HFF-Myc (cell line): ENCODE results near the gene NYAP1.
"Not testable (repeated sequence)": the region's sequence is repeated elsewhere in the genome, so short reads cannot be mapped to it uniquely, and the experiment has no call there.

Experiments
- DNase-seq: peaks from one replicate; pipeline ENCODE4 v3.0.0-alpha.2; 2011; ENCODE audit warnings: low read depth; ENCODE audit errors: extremely low read depth
- H3K4me3 ChIP-seq: replicated peaks from 2 replicates; pipeline ENCODE4 v1.5.1; 2011; ENCODE audit warnings: low read depth, mild to moderate bottlenecking, control low read depth, low read length
- TF ChIP-seq, protein P1 (sequence below): IDR thresholded peaks from 2 replicates; pipeline ENCODE4 v1.5.1; 2012; ENCODE audit warnings: mild to moderate bottlenecking, low read depth, low read length, control low read depth; ENCODE audit errors: missing control alignments

NYAP1 gene

DNA sequence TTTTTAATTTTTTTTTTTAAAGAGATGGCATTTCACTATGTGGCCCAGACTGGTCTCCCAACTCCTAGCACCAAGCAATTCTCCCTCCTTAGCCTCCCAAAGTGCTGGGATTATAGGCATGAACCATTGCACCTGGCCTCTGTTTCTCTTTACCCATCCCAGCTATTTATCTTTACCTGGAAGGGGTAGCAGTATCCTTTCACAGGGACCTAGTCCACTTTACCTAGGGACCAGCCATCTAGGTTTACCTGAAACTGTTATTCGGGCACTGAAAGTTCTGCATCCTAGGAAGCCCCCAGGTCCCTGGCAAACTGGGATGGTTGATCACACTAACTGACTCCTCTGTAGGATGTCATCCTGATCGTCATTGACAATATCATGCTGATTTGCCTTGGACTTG lies 33.6 kb downstream of the NYAP1 start:
- no peak for DNase-seq
- TF ChIP-seq, protein P1, sequence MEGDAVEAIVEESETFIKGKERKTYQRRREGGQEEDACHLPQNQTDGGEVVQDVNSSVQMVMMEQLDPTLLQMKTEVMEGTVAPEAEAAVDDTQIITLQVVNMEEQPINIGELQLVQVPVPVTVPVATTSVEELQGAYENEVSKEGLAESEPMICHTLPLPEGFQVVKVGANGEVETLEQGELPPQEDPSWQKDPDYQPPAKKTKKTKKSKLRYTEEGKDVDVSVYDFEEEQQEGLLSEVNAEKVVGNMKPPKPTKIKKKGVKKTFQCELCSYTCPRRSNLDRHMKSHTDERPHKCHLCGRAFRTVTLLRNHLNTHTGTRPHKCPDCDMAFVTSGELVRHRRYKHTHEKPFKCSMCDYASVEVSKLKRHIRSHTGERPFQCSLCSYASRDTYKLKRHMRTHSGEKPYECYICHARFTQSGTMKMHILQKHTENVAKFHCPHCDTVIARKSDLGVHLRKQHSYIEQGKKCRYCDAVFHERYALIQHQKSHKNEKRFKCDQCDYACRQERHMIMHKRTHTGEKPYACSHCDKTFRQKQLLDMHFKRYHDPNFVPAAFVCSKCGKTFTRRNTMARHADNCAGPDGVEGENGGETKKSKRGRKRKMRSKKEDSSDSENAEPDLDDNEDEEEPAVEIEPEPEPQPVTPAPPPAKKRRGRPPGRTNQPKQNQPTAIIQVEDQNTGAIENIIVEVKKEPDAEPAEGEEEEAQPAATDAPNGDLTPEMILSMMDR: no peak
- H3K4me3 ChIP-seq: no peak overlapping the region

DNA sequence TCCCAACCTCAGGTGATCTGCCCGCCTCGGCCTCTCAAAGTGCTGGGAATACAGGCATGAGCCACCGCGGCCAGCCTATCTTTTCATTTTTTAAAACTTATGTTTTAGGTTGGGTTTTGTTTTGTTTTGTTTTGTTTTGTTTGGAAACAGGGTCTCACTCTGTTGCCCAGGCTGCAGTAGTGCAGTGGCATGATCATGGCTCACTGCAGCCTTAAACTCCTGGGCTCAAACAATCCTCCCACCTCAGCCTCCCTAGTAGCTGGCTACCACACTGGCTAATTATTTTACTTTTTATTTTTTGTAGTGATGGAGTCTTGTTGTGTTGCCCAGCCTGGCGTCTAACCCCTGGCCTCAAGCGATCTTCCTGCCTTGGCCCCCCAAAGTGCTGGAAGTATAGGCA lies 35.9 kb downstream of the NYAP1 start:
- no peak for DNase-seq
- TF ChIP-seq, protein P1: no peak

DNA sequence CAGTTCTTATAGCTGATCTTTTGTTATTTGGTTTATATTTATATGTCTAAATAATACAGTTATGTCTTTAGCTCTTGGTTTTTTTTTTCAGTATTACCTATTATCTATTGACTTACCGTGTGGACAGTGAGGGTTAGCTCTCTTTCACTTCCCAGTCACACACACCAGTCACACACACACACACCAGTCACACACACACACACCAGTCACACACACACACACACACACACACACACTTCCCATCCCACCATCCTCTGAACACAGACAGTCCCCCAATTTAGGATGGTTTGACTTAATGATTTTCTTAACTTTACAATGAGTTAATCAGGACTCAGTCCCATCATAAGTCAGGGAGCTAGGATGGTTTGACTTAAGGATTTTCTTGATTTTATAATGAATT lies 36.4 kb downstream of the NYAP1 start:
- DNase-seq: no peak
- H3K4me3 ChIP-seq: no peak overlapping the region
- TF ChIP-seq, protein P1: no peak

More for the DNA sequence above, 35.9 kb downstream of the NYAP1 start:
- H3K4me3 ChIP-seq: no peak overlapping the region

DNA sequence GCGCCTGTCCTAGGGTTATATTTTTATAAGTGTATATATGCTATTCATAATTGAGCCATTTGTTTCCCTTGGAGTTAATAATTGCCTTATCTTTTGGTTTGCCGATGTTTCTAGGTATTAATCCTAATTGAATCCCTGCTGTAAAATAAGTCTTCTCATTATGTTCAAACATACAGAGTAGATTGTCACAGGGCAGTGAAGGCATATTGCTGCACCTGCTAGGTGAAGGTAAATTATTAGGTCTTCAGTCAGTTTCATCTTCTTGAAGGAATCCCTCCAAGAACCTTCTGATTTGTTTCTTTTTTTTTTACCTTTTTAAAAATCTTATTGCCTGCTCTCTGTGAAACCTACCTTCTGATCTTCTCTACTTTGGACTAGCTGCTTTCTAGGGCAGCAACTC lies 37.3 kb downstream of the NYAP1 start:
- no peak overlapping the region for H3K4me3 ChIP-seq
- DNase-seq: no peak
- TF ChIP-seq, protein P1: no peak

DNA sequence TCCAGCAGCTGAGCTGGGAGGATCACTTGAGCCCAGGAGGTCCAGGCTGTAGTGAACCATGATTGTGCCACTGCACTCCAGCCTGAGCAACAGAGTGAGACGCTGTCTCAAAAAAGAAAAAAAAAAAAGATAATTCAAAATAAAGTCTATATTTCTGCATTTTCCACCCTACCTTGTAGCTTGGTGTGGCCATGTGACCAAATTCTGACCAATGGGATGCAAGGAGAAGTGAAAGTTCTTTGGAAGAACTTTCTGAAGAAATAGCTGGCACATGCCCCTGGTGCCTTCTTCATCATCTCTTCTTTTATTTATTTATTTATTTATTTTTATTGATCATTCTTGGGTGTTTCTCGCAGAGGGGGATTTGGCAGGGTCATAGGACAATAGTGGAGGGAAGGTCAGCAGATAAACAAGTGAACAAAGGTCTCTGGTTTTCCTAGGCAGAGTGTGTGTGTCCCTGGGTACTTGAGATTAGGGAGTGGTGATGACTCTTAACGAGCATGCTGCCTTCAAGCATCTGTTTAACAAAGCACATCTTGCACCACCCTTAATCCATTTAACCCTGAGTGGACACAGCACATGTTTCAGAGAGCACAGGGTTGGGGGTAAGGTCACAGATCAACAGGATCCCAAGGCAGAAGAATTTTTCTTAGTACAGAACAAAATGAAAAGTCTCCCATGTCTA lies 38.3 kb downstream of the NYAP1 start:
- not testable (repeated sequence) for DNase-seq, H3K4me3 ChIP-seq

DNA sequence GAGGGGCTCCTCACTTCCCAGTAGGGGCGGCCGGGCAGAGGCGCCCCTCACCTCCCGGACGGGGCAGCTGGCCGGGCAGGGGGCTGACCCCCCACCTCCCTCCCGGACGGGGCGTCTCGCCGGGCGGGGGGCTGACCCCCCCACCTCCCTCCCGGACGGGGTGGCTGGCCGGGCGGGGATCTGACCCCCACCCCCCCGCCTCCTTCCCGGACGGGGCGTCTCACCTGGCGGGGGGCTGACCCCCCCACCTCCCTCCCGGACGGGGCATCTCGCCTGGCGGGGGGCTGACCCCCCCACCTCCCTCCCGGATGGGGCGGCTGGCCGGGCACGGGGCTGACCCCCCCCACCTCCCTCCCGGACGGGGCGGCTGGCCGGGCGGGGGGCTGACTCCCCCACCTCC lies 39.5 kb downstream of the NYAP1 start:
- H3K4me3 ChIP-seq, DNase-seq: not testable (repeated sequence)

DNA sequence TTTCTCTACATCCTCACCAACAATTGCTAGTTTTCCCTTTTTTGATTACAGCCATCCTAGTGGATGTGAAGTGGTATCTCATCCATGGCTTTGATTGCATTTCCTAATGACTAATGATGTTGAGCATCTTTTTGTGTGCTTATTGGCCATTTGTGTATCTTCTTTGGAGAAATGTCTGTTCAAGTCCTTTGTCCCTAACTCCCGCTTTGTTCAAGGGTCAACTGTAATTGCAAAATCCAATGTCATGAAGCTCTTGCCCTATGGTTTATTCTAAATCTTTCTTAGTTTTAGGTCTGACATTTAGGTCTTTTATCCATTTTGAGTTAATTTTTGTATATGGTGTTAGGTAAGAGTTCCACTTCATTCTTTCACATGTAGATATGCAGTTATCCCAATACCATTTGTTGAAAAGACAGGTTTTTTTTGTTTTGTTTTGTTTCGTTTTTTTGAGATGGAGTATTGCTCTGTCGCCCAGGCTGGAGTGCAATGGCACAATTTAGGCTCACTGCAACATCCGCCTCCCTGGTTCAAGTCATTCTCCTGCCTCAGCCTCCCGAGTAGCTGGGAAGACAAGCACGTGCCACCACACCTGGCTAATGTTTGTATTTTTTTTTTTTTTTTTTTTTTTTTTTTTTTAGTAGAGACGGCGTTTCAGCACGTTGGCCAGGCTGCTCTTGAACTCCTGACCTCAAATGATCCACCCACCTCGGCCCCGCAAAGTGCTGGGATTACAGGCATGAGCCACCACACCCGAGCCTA lies 44.6 kb downstream of the NYAP1 start:
- not testable (repeated sequence) for H3K4me3 ChIP-seq, DNase-seq

DNA sequence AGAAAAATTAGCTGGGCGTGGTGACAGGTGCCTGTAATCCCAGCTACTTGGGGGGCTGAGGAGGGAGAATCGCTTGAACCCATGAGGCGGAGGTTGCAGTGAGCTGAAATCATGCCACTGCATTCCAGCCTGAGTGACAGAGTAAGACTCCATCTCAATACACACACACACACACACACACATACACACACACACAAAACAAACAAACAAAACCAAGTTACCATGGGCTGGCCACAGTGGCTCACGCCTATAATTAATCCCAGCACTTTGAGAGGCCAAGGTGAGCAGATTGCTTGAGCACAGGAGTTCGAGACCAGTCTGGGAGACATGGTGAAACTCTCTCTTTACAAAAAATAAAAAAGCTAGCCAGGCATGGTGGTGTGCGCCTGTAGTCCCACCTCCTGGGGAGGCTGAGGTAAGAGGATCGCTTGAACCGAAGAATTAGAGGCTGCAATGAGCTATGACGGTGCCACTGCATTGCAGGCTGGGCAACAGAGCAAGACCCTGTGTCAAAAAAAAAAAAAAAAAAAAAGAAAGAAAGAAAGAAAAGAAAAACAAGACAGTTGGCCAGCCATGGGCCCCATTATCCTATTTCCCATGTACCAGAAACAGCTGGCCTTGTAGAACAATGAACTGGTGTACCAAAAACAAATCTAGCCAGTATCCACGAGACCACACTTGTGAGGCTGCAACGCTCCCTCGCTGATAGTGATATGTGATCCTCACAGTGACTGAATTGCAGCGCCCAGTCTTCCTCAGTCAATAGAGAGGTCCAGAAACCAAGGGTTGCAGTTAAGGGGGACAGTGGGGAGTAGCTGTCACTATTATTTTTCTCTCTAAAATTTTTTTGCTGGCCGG lies 48.7 kb downstream of the NYAP1 start:
- no peak for DNase-seq
- TF ChIP-seq, protein P1: no peak
- no peak overlapping the region for H3K4me3 ChIP-seq

DNA sequence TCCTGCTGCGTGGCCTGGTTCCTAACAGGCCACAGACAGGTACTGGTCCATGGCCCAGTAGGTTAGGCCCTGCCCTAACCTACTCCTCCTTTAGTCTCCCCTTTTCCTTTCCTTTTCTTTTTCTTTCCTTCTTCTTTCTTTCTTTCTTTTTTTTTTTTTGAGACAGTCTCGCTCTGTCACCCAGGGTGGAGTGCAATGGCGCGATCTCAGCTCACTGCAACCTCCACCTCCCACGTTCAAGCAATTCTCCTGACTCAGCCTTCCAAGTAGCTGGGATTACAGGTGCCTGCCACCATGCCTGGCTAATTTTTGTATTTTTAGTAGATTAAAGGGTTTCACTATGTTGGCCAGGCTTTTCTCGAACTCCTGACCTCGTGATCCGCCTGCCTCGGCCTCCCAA lies 52.3 kb downstream of the NYAP1 start:
- not testable (repeated sequence) for H3K4me3 ChIP-seq, DNase-seq

DNA sequence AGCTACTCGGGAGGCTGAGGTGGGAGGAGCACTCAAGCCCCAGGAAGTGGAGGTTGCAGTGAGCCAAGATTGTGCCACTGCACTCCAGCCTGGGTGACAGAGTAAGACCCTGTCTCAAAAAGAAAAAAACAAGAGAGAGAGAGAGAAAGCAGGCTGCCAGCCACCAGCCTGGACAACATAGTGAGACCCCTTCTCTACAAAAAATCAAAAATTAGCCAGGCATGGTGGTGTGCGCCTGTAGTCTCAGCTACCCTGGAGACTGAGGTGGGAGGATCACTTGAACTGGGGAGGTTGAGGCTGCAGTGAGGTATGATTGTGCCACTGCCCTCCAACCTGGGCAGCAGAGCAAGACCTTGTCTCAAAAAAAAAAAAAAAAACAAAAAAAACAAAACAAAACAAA lies 53.0 kb downstream of the NYAP1 start:
- DNase-seq, H3K4me3 ChIP-seq: not testable (repeated sequence)
